GM20000 (cell line): Measurements from ENCODE around the gene BMPR1A.

Experiments used
- DNase-seq: peaks from one replicate; pipeline ENCODE4 v3.0.0; 2012; ENCODE audit warnings: low spot score
- CTCF ChIP-seq: IDR thresholded peaks from 2 replicates; pipeline ENCODE4 v1.5.1; 2012; ENCODE audit warnings: mild to moderate bottlenecking, control low read depth; ENCODE audit errors: extremely low read depth, missing control alignments

BMPR1A gene

GRCh38 chr10:86867149-86867548 is 110.7 kb downstream of the BMPR1A start:
- no peak for DNase-seq
- no peak for TF ChIP-seq CTCF

- TF ChIP-seq CTCF = no peak
- no peak for DNase-seq
Measured at GRCh38 chr10:86868353-86868752, 111.9 kb downstream of the BMPR1A start.

- DNase-seq = no peak
- TF ChIP-seq CTCF = no peak
Measured at GRCh38 chr10:86870679-86871078, 114.3 kb downstream of the BMPR1A start.

GRCh38 chr10:86871563-86872183 is 115.3 kb downstream of the BMPR1A start:
- DNase-seq = no peak
- no peak for TF ChIP-seq CTCF

- TF ChIP-seq CTCF = no peak
- no peak for DNase-seq
Measured at GRCh38 chr10:86872757-86873156, 116.3 kb downstream of the BMPR1A start.

GRCh38 chr10:86876748-86877147 is 120.3 kb downstream of the BMPR1A start:
- no peak for DNase-seq

GRCh38 chr10:86878983-86879713 is 122.7 kb downstream of the BMPR1A start:
- peak; percentile 36 for DNase-seq
- TF ChIP-seq CTCF = no peak

More at GRCh38 chr10:86876748-86877147, 120.3 kb downstream of the BMPR1A start:
- no peak for TF ChIP-seq CTCF
